Thyroid gland (tissue), 4 donors: ENCODE data around the gene MYOF. TPM values are rescaled to one million over a fixed set of nuclear protein-coding genes. Genes with fewer than 3 reads are reported as not detected.

ENCODE experiments used
- DNase-seq, 2 donors: peaks; one replicate each; pipeline ENCODE4 v3.0.0-alpha.2; 2019
- H3K27ac ChIP-seq, 3 donors: fragments of 200-600 bp; sonication (generic); 1 replicate in 2 of 3; 2 replicates in 1 of 3; pipeline ENCODE4 v1.5.1; 2016 to 2019; ENCODE audit warnings: mild to moderate bottlenecking in 1 of 3, moderate library complexity in 1 of 3
- H3K27me3 ChIP-seq: fragments of 200-600 bp; sonication (generic); one replicate; pipeline ENCODE4 v1.5.1; 2019
- H3K36me3 ChIP-seq, 2 donors: fragments of 200-600 bp; sonication (generic); one replicate each; pipeline ENCODE4 v1.5.1; 2016 to 2019
- H3K4me1 ChIP-seq, 2 donors: fragments of 200-600 bp; sonication (generic); one replicate each; pipeline ENCODE4 v1.5.1; 2017 to 2019
- H3K4me3 ChIP-seq, 3 donors: fragments of 200-600 bp; sonication (generic); replicated peaks in 1 of 3; 1 replicate in 2 of 3; 2 replicates in 1 of 3; pipeline ENCODE4 v1.5.1; 2016; ENCODE audit warnings: mild to moderate bottlenecking in 1 of 3
- H3K9me3 ChIP-seq: fragments of 200-600 bp; sonication (generic); one replicate; pipeline ENCODE4 v1.5.1; 2017
- CTCF ChIP-seq, 6 experiments: fragments of 200-600 bp in 3 of 6; fragments of 450-650 bp in 3 of 6; sonication (generic) in 3 of 6; IDR thresholded peaks; one replicate each; pipeline ENCODE4 v1.5.1; 2016 to 2019; ENCODE audit warnings: antibody characterized with exemption in 6 of 6, mild to moderate bottlenecking in 2 of 6, inconsistent platforms in 1 of 6, moderate library complexity in 1 of 6
- POLR2A ChIP-seq, 2 donors: fragments of 450-650 bp; IDR thresholded peaks; one replicate each; pipeline ENCODE4 v1.6.1; 2017; ENCODE audit warnings: antibody characterized with exemption in 2 of 2, mild to moderate bottlenecking in 2 of 2, moderate library complexity in 1 of 2
- WGBS, 2 donors: methylation state at CpG; one replicate each; pipeline ENCODE4 v1.1.5; 2017; 5-methylcytosine and 5-hydroxymethylcytosine counted together
- intact Hi-C: fragments of 100-400 bp; cut with DNase I; formaldehyde crosslinking; loops from one replicate; pipeline ENCODE4 v1.15.1; 2023
- total RNA-seq, 4 donors: library from RNA; depleted of rRNA; stranded (reverse); fragments of >200 nt; gene quantifications; one replicate each; pipeline ENCODE4 v1.2.3, GENCODE V29; 2016

Gene MYOF
- total RNA-seq, 4 donors from 2014 or later, result 72.3 to 210 (median 118) TPM

GRCh38 chr10:93481637-93482144 lies 443 bp downstream of the MYOF start:
- no peaks in the 10 kb centered on the region for H3K9me3 ChIP-seq
- H3K4me1 ChIP-seq, result peaks cover 13 to 19% of the 10 kb centered on the region in 2 donors
- H3K27ac ChIP-seq, result peak overlapping the region; percentile 95 to 97 (median 96)
- 5 to 11% methylated on average over 7 of the region's 7 CpGs for WGBS, 2 donors
- H3K4me3 ChIP-seq, result peak overlapping the region; percentile 2 to 62 (median 41)
- no peaks in the 10 kb centered on the region for H3K27me3 ChIP-seq
- DNase-seq, result no peak
- intact Hi-C loops, result no loop called here
- TF ChIP-seq CTCF (IDR thresholded peaks at IDR 0.05) (no peak), POLR2A (IDR thresholded peaks at IDR 0.05) (no peak)
- no peaks in the 10 kb centered on the region for H3K36me3 ChIP-seq

- no peak overlapping the region for H3K4me3 ChIP-seq
- no peak overlapping the region for H3K27ac ChIP-seq
- H3K36me3 ChIP-seq, result no peaks in the 10 kb centered on the region
- no peak for DNase-seq
- no peak for TF ChIP-seq CTCF (IDR thresholded peaks at IDR 0.05)
- no peak for TF ChIP-seq POLR2A (IDR thresholded peaks at IDR 0.05)
- peaks cover 27 to 36% of the 10 kb centered on the region in 2 donors for H3K4me1 ChIP-seq
- H3K9me3 ChIP-seq, result no peaks in the 10 kb centered on the region
- intact Hi-C loops, result loop anchor here (10.0 kb wide), 1 partner anchor 64 kb away; no protein-coding TSS in a partner anchor
- no peaks in the 10 kb centered on the region for H3K27me3 ChIP-seq
- 83 to 91% methylated on average over 6 of the region's 6 CpGs for WGBS, 2 donors
Measured at GRCh38 chr10:93478873-93479272, 3.3 kb downstream of the MYOF start.

- Histone ChIP-seq H3K4me3 (no peak overlapping the region), H3K4me1 (peaks cover 23 to 42% of the 10 kb centered on the region in 2 donors), H3K27ac (peak overlapping the region; percentile 24 to 61 (median 61)), H3K27me3 (no peaks in the 10 kb centered on the region), H3K9me3 (no peaks in the 10 kb centered on the region), H3K36me3 (no peaks in the 10 kb centered on the region)
- no peak for TF ChIP-seq CTCF (IDR thresholded peaks at IDR 0.05)
- TF ChIP-seq POLR2A (IDR thresholded peaks at IDR 0.05), result no peak
- intact Hi-C loops, result loop anchor here (10.0 kb wide), 1 partner anchor 62 kb away; no protein-coding TSS in a partner anchor
- WGBS, 2 donors, result 94 to 96% methylated on average over 2 of the region's 2 CpGs
- DNase-seq, result no peak
Measured at GRCh38 chr10:93476756-93477155, 5.4 kb downstream of the MYOF start.

GRCh38 chr10:93475871-93476270 lies 6.3 kb downstream of the MYOF start:
- no peak overlapping the region for H3K4me3 ChIP-seq
- no peaks in the 10 kb centered on the region for H3K27me3 ChIP-seq
- peaks cover 25 to 49% of the 10 kb centered on the region in 2 donors for H3K4me1 ChIP-seq
- no peaks in the 10 kb centered on the region for H3K36me3 ChIP-seq
- 68 to 88% methylated on average over 2 of the region's 2 CpGs for WGBS, 2 donors
- TF ChIP-seq POLR2A (IDR thresholded peaks at IDR 0.05), result no peak
- TF ChIP-seq CTCF (IDR thresholded peaks at IDR 0.05), result no peak
- H3K27ac ChIP-seq, result peak overlapping the region; percentile 28 to 61 (median 61)
- no peak for DNase-seq
- H3K9me3 ChIP-seq, result no peaks in the 10 kb centered on the region
- intact Hi-C loops, result loop anchor here (10.0 kb wide), 1 partner anchor 61 kb away; no protein-coding TSS in a partner anchor

GRCh38 chr10:93475227-93475626 lies 6.9 kb downstream of the MYOF start:
- Histone ChIP-seq H3K4me1 (peaks cover 24 to 49% of the 10 kb centered on the region in 2 donors), H3K36me3 (no peaks in the 10 kb centered on the region), H3K4me3 (no peak overlapping the region), H3K27me3 (no peaks in the 10 kb centered on the region), H3K27ac (peak overlapping the region in 2 of 3 donors; percentile 61), H3K9me3 (no peaks in the 10 kb centered on the region)
- intact Hi-C loops, result loop anchor here (10.0 kb wide), 1 partner anchor 60 kb away; no protein-coding TSS in a partner anchor
- WGBS, 2 donors, result 65 to 74% methylated on average over 2 of the region's 2 CpGs
- no peak for DNase-seq
- TF ChIP-seq CTCF (IDR thresholded peaks at IDR 0.05) (no peak), POLR2A (IDR thresholded peaks at IDR 0.05) (no peak)
